Activated CD8-positive, alpha-beta memory T cell treated with anti-CD3 and anti-CD28 coated beads, Interleukin-2, amount 10 ng/mL, durations not matched to agents 7 days and 5 days (primary cell): ENCODE data around the gene RBM17. TPM values are rescaled to one million over a fixed set of nuclear protein-coding genes. Genes with fewer than 3 reads are reported as not detected.

Experiments
- microRNA-seq: library from miRNA; unstranded; fragments of <30 nt; microRNA quantifications from one replicate; pipeline ENCODE4 v1.2.0, GENCODE V29; 2022
- total RNA-seq, 2 experiments: library from RNA; stranded (reverse); gene quantifications; one replicate each; pipeline ENCODE4 v1.2.3, GENCODE V29; 2021

RBM17 gene
- total RNA-seq, 2 experiments from 2014 or later, result 205 to 267 TPM

Small RNAs within 50 kb of the gene (microRNA-seq; reads per million reads assigned to microRNA genes)
- gene MIR3155A, result not detected
- gene MIR3155B, result not detected

Other genes with a start within 250 kb of the RBM17 start
- 1 to 10 TPM; 4.6 to 4.7 TPM for gene ANKRD16, start 199.1 kb upstream of the RBM17 start, total RNA-seq
- gene FBH1, start 198.8 kb upstream of the RBM17 start, total RNA-seq, result 10 to 100 TPM; 55.1 to 66.3 TPM
- gene IL15RA, start 111.5 kb upstream of the RBM17 start, total RNA-seq, result 10 to 100 TPM; 31.1 to 31.7 TPM
- 100 to 1,000 TPM; 302 to 832 TPM for gene IL2RA, start 26.7 kb upstream of the RBM17 start, total RNA-seq
- 10 to 100 TPM; 57.1 to 59.3 TPM for gene PFKFB3, start 113.9 kb downstream of the RBM17 start, total RNA-seq